Erythroblast (primary cell): ENCODE measurements around the gene MAPK8.

Experiments
- GATA1 ChIP-seq: IDR thresholded peaks from 2 replicates; pipeline ENCODE4 v1.6.1; 2011; ENCODE audit warnings: low read depth, mild to moderate bottlenecking, control low read depth, low read length, moderate library complexity
- POLR2A ChIP-seq: IDR thresholded peaks from 2 replicates; pipeline ENCODE4 v1.6.1; 2011; ENCODE audit warnings: mild to moderate bottlenecking, low read length

DNA sequence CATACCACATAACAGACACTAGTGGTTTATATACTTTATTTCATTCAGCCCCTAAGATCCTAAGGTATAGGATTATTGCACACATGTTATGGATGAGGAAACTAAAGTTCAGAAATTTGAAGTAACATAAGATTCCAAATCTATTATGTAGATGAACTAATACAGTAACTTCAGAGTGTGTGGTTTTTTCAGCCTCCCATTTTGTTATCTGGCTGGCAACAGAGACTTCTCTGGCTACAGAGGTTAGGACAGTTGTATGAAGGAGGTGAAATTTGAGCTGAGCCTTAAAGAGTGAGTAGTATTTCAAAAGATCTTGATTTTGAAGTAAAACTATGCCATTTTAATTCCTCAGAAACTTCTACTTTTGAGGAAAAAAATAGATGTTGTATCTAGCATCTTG, 125.4 kb downstream of the MAPK8 start:
- TF ChIP-seq POLR2A (no peak), GATA1 (no peak)
